DND-41 (cell line): ENCODE results near the gene XRCC6.

Source experiments
- CTCF ChIP-seq: IDR thresholded peaks from 2 replicates; pipeline ENCODE4 v1.5.1; 2012; ENCODE audit warnings: borderline replicate concordance, low read length, moderate library complexity, mild to moderate bottlenecking; ENCODE audit not compliant: poor library complexity, severe bottlenecking; ENCODE audit errors: extremely low read depth
- EZH2 ChIP-seq: IDR thresholded peaks from 3 replicates; pipeline ENCODE4 v1.6.1; 2012; ENCODE audit warnings: borderline replicate concordance, low read depth, mild to moderate bottlenecking, moderate library complexity, low read length, inconsistent platforms; ENCODE audit not compliant: severe bottlenecking

DNA sequence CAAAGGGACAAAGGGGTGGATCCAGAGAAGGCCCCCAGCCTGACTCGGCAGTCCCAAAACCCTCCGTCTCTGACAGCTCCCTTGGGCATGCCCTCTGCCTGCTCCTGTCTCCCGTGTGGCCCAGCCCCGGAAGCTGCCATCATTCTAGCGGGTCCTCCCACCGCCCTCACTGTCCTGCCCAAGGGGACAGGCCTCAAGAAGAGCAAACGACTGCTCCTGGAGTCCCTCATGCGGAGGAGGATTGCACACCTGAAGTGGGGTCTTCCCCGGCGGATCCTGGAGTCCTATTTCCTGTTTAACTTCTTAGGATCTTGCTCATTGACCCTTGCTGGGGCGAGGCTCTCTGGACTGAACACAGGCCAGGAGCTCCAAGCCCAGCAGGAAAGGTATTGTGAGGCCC is 75.6 kb downstream of the XRCC6 start:
- no peak for TF ChIP-seq CTCF
- TF ChIP-seq EZH2, result no peak
